HepG2 (cell line): ENCODE data around the gene MXD3. TPM values are rescaled to one million over a fixed set of nuclear protein-coding genes. Genes with fewer than 3 reads are reported as not detected.
A peak's percentile ranks its signal among the peaks of the same experiment; 100 is the strongest.

Experiments
- CREB1 ChIP-seq, 2 experiments: fragments of 450-650 bp in 1 of 2; IDR thresholded peaks; 2 replicates each; pipeline ENCODE4 v1.6.1; 2016 to 2017; ENCODE audit warnings: control low read depth in 1 of 2, mild to moderate bottlenecking in 1 of 2, missing compliant biosample characterization in 1 of 2, missing genetic modification characterization in 1 of 2
- FOXK2 ChIP-seq: fragments of 450-650 bp; IDR thresholded peaks from 2 replicates; pipeline ENCODE4 v1.6.1; 2016
- FOXM1 ChIP-seq: sonication (generic); formaldehyde crosslinking; IDR thresholded peaks from 2 replicates; pipeline ENCODE4 v1.5.0; 2020; ENCODE audit warnings: missing genetic modification reagents
- HDAC6 ChIP-seq: fragments of 200-600 bp; sonication (generic); IDR thresholded peaks from 2 replicates; pipeline ENCODE4 v1.7.0; 2017; ENCODE audit warnings: mild to moderate bottlenecking, antibody characterized with exemption, low read length, low read depth
- HNRNPK ChIP-seq: fragments of 200-400 bp; formaldehyde crosslinking; IDR thresholded peaks from 2 replicates; pipeline ENCODE4 v1.6.1; 2018; ENCODE audit warnings: low read length, low read depth, moderate library complexity, mild to moderate bottlenecking; ENCODE audit not compliant: poor library complexity, severe bottlenecking
- MAFK ChIP-seq, 2 experiments: IDR thresholded peaks in 1 of 2; conservative IDR thresholded peaks in 1 of 2; 2 replicates each; pipeline ENCODE4 v1.6.1; 2011; ENCODE audit warnings: improper control_type of control experiment in 2 of 2, low read length in 2 of 2
- NCOA2 ChIP-seq: sonication (generic); formaldehyde crosslinking; IDR thresholded peaks from 2 replicates; pipeline ENCODE4 v1.8.0; 2022; ENCODE audit warnings: inconsistent platforms
- NFYB ChIP-seq: sonication (generic); formaldehyde crosslinking; IDR thresholded peaks from 2 replicates; pipeline ENCODE4 v1.4.0; 2020; ENCODE audit warnings: missing genetic modification reagents
- NFYC ChIP-seq: IDR thresholded peaks from 2 replicates; pipeline ENCODE4 v1.6.1; 2016; ENCODE audit warnings: missing genetic modification reagents, missing compliant biosample characterization
- PCBP2 ChIP-seq: fragments of 200-400 bp; formaldehyde crosslinking; optimal IDR thresholded peaks from 2 replicates; pipeline ENCODE3; 2018; ENCODE audit warnings: low read length, low read depth; ENCODE audit not compliant: poor library complexity, severe bottlenecking
- SCMH1 ChIP-seq: sonication (generic); formaldehyde crosslinking; IDR thresholded peaks from 2 replicates; pipeline ENCODE4 v1.9.0; 2021; ENCODE audit warnings: missing genetic modification reagents, mild to moderate bottlenecking, borderline replicate concordance
- SNAPC2 ChIP-seq: sonication (generic); formaldehyde crosslinking; IDR thresholded peaks from 2 replicates; pipeline ENCODE4 v1.8.1; 2022; ENCODE audit warnings: mild to moderate bottlenecking, missing genetic modification reagents
- SOX6 ChIP-seq, 2 experiments: fragments of 450-650 bp in 1 of 2; sonication (generic) in 1 of 2; formaldehyde crosslinking in 1 of 2; IDR thresholded peaks; 2 replicates each; pipeline versions ENCODE4 v1.4.0 to v1.6.1; 2017 to 2020; ENCODE audit warnings: antibody characterized with exemption in 1 of 2, mild to moderate bottlenecking in 1 of 2, missing genetic modification reagents in 1 of 2
- TRIM22 ChIP-seq: fragments of 450-650 bp; IDR thresholded peaks from 2 replicates; pipeline ENCODE4 v1.6.1; 2017
- XRCC5 ChIP-seq: fragments of 200-400 bp; formaldehyde crosslinking; optimal IDR thresholded peaks from 2 replicates; pipeline ENCODE3; 2017; ENCODE audit warnings: mild to moderate bottlenecking, low read length
- ZEB1 ChIP-seq: IDR thresholded peaks from 2 replicates; pipeline ENCODE4 v1.6.1; 2012; ENCODE audit warnings: mild to moderate bottlenecking, low read depth, inconsistent platforms; ENCODE audit not compliant: insufficient replicate concordance
- ZMYM3 ChIP-seq: sonication (generic); formaldehyde crosslinking; IDR thresholded peaks from 2 replicates; pipeline ENCODE4 v1.5.1; 2020; ENCODE audit warnings: mild to moderate bottlenecking, missing genetic modification reagents
- ZNF496 ChIP-seq: sonication (generic); formaldehyde crosslinking; IDR thresholded peaks from 2 replicates; pipeline ENCODE4 v1.8.1; 2023; ENCODE audit warnings: mild to moderate bottlenecking, moderate library complexity, missing genetic modification reagents; ENCODE audit not compliant: insufficient replicate concordance
- ZNF567 ChIP-seq: sonication (generic); formaldehyde crosslinking; IDR thresholded peaks from 2 replicates; pipeline ENCODE4 v1.8.1; 2023; ENCODE audit warnings: mild to moderate bottlenecking, missing genetic modification reagents, borderline replicate concordance
- ZNF569 ChIP-seq: sonication (generic); formaldehyde crosslinking; IDR thresholded peaks from 2 replicates; pipeline ENCODE4 v1.5.0; 2020; ENCODE audit warnings: mild to moderate bottlenecking, missing genetic modification reagents, moderate library complexity, borderline replicate concordance
- ZNF577 ChIP-seq: sonication (generic); formaldehyde crosslinking; IDR thresholded peaks from 2 replicates; pipeline ENCODE4 v1.4.0; 2020; ENCODE audit warnings: mild to moderate bottlenecking, low read depth, missing genetic modification reagents, borderline replicate concordance
- ZNF580 ChIP-seq: IDR thresholded peaks from 2 replicates; pipeline ENCODE4 v1.6.1; 2016; ENCODE audit warnings: low read depth, borderline replicate concordance
- ZNF615 ChIP-seq: sonication (generic); formaldehyde crosslinking; IDR thresholded peaks from 2 replicates; pipeline ENCODE4 v1.5.0; 2020; ENCODE audit warnings: mild to moderate bottlenecking, missing genetic modification reagents, borderline replicate concordance
- ZNF687 ChIP-seq: sonication (generic); formaldehyde crosslinking; IDR thresholded peaks from 2 replicates; pipeline ENCODE4 v1.5.1; 2020; ENCODE audit warnings: mild to moderate bottlenecking, missing genetic modification reagents, moderate library complexity
- polyA plus RNA-seq, 8 experiments: library from polyadenylated mRNA; depleted of rRNA in 3 of 8; stranded (reverse) in 7 of 8; unstranded in 1 of 8; fragments of >200 nt; fragmentation: Illumina TruSeq in 4 of 8; extraction: Trizol in 4 of 8; gene quantifications; 2 replicates each; pipeline versions ENCODE4 v1.2.1 to v1.2.3, GENCODE V29; 2011 to 2016; ENCODE audit warnings: low read depth in 4 of 8, missing spikeins in 1 of 8, mixed read lengths in 1 of 8; ENCODE audit not compliant: insufficient read depth in 1 of 8
- total RNA-seq, 5 experiments: library from RNA; depleted of rRNA; stranded (reverse); fragments of >200 nt; fragmentation: Illumina TruSeq; extraction: Trizol; gene quantifications; 2 replicates each; pipeline ENCODE4 v1.2.3, GENCODE V29; 2016; ENCODE audit warnings: low read depth in 1 of 5

Gene MXD3
- total and polyA plus RNA-seq, 2 of the 13 experiments (the other 11 are each of a cell fraction or from before 2014, with no cell fraction given): 10.5 to 12.8 TPM

- TF ChIP-seq HNRNPK (peak; percentile 12), ZMYM3 (peak; percentile 41), ZNF687 (peak; percentile 96), ZNF569 (no peak), ZNF580 (CRISPR knock-in tag) (no peak), XRCC5 (peak; percentile 30), SNAPC2 (0 out of 2 replicates have a peak, but pooled peaks have one; percentile 67), MAFK (conservative IDR thresholded peaks at IDR 0.05 in 1 of 2, IDR thresholded peaks at IDR 0.05 in 1 of 2; ENCODE audit: low read length in 2 of 2) (no peak), FOXM1 (no peak; the same call in 1 of the 2 replicates), NCOA2 (peak; percentile 25; the same call in 1 of the 2 replicates), NFYC (no peak), SOX6 (IDR thresholded peaks at IDR 0.05) (no peak), SOX6 (CRISPR knock-in tag; IDR thresholded peaks at IDR 0.05) (peak; percentile 66; the same call in 1 of the 2 replicates), PCBP2 (no peak), TRIM22 (no peak), ZNF615 (CRISPR knock-in tag) (no peak), HDAC6 (no peak), ZNF577 (CRISPR knock-in tag) (no peak), ZNF496 (no peak), NFYB (CRISPR knock-in tag) (peak; percentile 21; the same call in 1 of the 2 replicates), ZNF567 (CRISPR knock-in tag) (peak; percentile 90), CREB1 (IDR thresholded peaks at IDR 0.05) (no peak; the same call in 1 of the 2 replicates), CREB1 (CRISPR knock-in tag; IDR thresholded peaks at IDR 0.05) (no peak), ZEB1 (no peak), SCMH1 (CRISPR knock-in tag) (no peak), FOXK2 (no peak)
Measured at GRCh38 chr5:177303121-177303924, 8.4 kb downstream of the MXD3 start, which contains the start of the genes PRELID1 and RAB24 (continued).
